LNCaP clone FGC (cell line): Measurements from ENCODE around the gene XYLT1.

Experiments
- DNase-seq: peaks from one replicate; pipeline ENCODE4 v3.0.0-alpha.2; 2011; ENCODE audit warnings: low read depth
- H3K4me3 ChIP-seq: 2 replicates; pipeline ENCODE4 v1.5.1; 2011; ENCODE audit warnings: mild to moderate bottlenecking, low read depth, low read length, control low read depth
- CTCF ChIP-seq: IDR thresholded peaks from 2 replicates; pipeline ENCODE4 v1.5.1; 2012; ENCODE audit warnings: mild to moderate bottlenecking; ENCODE audit not compliant: control insufficient read depth, insufficient read depth; ENCODE audit errors: extremely low read depth

XYLT1 gene

GRCh38 chr16:17107450-17107849 lies 363.3 kb downstream of the XYLT1 start:
- no peak for DNase-seq
- no peak overlapping the region for H3K4me3 ChIP-seq

GRCh38 chr16:17106243-17106791 lies 364.4 kb downstream of the XYLT1 start:
- TF ChIP-seq CTCF = no peak
- DNase-seq = no peak
- no peak overlapping the region for H3K4me3 ChIP-seq

More at GRCh38 chr16:17107450-17107849, 363.3 kb downstream of the XYLT1 start:
- no peak for TF ChIP-seq CTCF

GRCh38 chr16:17105239-17105797 lies 365.4 kb downstream of the XYLT1 start:
- no peak for DNase-seq
- no peak overlapping the region for H3K4me3 ChIP-seq
- TF ChIP-seq CTCF = no peak

- no peak overlapping the region for H3K4me3 ChIP-seq
- no peak for DNase-seq
- TF ChIP-seq CTCF = no peak
Observed at GRCh38 chr16:17104654-17105053, 366.1 kb downstream of the XYLT1 start.

- no peak overlapping the region for H3K4me3 ChIP-seq
- TF ChIP-seq CTCF = no peak
- DNase-seq = no peak
Observed at GRCh38 chr16:17103216-17103615, 367.5 kb downstream of the XYLT1 start.

GRCh38 chr16:17101646-17102045 lies 369.1 kb downstream of the XYLT1 start:
- no peak for TF ChIP-seq CTCF
- DNase-seq = no peak
- H3K4me3 ChIP-seq = no peak overlapping the region

- TF ChIP-seq CTCF = no peak
- DNase-seq = no peak
- no peak overlapping the region for H3K4me3 ChIP-seq
Observed at GRCh38 chr16:17098685-17099084, 372.1 kb downstream of the XYLT1 start.
